GM12878 (cell line): ENCODE results near the gene PARP6. TPM values are rescaled to one million over a fixed set of nuclear protein-coding genes. Genes with fewer than 3 reads are reported as not detected.

ENCODE experiments used
- ATAC-seq: fragments of 200-7000 bp; cut with Tn5 transposase; 3 replicates; pipeline ENCODE4 v1.9.1; 2020; ENCODE audit warnings: mild to moderate bottlenecking, moderate library complexity
- BruUV-seq: library from RNA; stranded (reverse); fragments of 400-500 nt; replicated peaks from 2 replicates; lab custom pipeline; 2021; lab: Mats Ljungman, UMichigan
- CTCF ChIA-PET: fragments of 300-600 bp; sonication (Branson Sonifier 250); formaldehyde crosslinking; extraction: SDS; loops from one replicate; lab custom pipeline; 2021; ENCODE audit warnings: inconsistent platforms; lab: Yijun Ruan, JAX
- POLR2A ChIA-PET: fragments of 350-600 bp; formaldehyde crosslinking; extraction: SDS; loops from one replicate; lab custom pipeline; 2021; ENCODE audit warnings: inconsistent platforms; lab: Charles Lee
- RAD21 ChIA-PET: fragments of 300-600 bp; sonication (Branson Sonifier 250); formaldehyde crosslinking; loops from one replicate; lab custom pipeline; 2023; ENCODE audit warnings: antibody characterized with exemption; ENCODE audit not compliant: unreplicated experiment; lab: Charles Lee
- SMC1A ChIA-PET: fragments of 300-600 bp; sonication (Branson Sonifier 250); formaldehyde crosslinking; loops from one replicate; lab custom pipeline; 2023; ENCODE audit not compliant: unreplicated experiment, uncharacterized antibody; lab: Charles Lee
- DNase-seq: peaks from one replicate; pipeline ENCODE4 v3.0.0-alpha.2; 2011; ENCODE audit warnings: low read depth, low spot score
- FAIRE-seq: peaks from 3 replicates; lab custom pipeline; 2011; peaks lifted over from hg19 to GRCh38; lab: Jason Lieb, UNC
- H2AFZ ChIP-seq: 2 replicates; pipeline ENCODE4 v1.6.0; 2011; ENCODE audit warnings: low read depth, low read length, control low read depth; ENCODE audit not compliant: control insufficient read depth
- H3K27ac ChIP-seq: 2 replicates; pipeline ENCODE4 v1.5.1; 2011; ENCODE audit warnings: control low read depth; ENCODE audit not compliant: control insufficient read depth, insufficient read depth
- H3K27me3 ChIP-seq, 2 experiments: replicated peaks in 1 of 2; 2 replicates each; pipeline versions ENCODE4 v1.6.0 to v1.6.1; 2011; ENCODE audit warnings: low read length in 1 of 2; ENCODE audit not compliant: control insufficient read depth in 2 of 2, insufficient read depth in 2 of 2
- H3K36me3 ChIP-seq, 2 experiments: 2 replicates each; pipeline ENCODE4 v1.5.1; 2011; ENCODE audit warnings: low read length in 1 of 2; ENCODE audit not compliant: control insufficient read depth in 2 of 2, insufficient read depth in 2 of 2
- H3K4me1 ChIP-seq: 2 replicates; pipeline ENCODE4 v1.6.1; 2011; ENCODE audit warnings: mild to moderate bottlenecking, low read length, moderate library complexity, mixed read lengths; ENCODE audit not compliant: control insufficient read depth, insufficient read depth
- H3K4me2 ChIP-seq: 2 replicates; pipeline ENCODE4 v1.6.0; 2011; ENCODE audit warnings: control low read depth; ENCODE audit not compliant: control insufficient read depth, insufficient read depth
- H3K4me3 ChIP-seq: fragments of 200-600 bp; sonication (generic); 2 replicates; pipeline ENCODE4 v1.5.1; 2016
- H3K79me2 ChIP-seq: 2 replicates; pipeline ENCODE4 v1.6.0; 2011; ENCODE audit warnings: low read length; ENCODE audit not compliant: control insufficient read depth, insufficient read depth
- H3K9ac ChIP-seq: 2 replicates; pipeline ENCODE4 v1.8.0; 2011; ENCODE audit warnings: low read length, control low read depth, mixed read lengths; ENCODE audit not compliant: control insufficient read depth, insufficient read depth
- H3K9me3 ChIP-seq: replicated peaks from 3 replicates; pipeline ENCODE4 v1.5.1; 2011; ENCODE audit warnings: mild to moderate bottlenecking, low read length; ENCODE audit not compliant: control insufficient read depth, insufficient read depth
- H4K20me1 ChIP-seq: 2 replicates; pipeline ENCODE4 v1.6.0; 2011; ENCODE audit not compliant: control insufficient read depth, insufficient read depth
- BHLHE40 ChIP-seq, 2 experiments: fragments of 450-650 bp in 1 of 2; IDR thresholded peaks; 2 replicates each; pipeline ENCODE4 v1.6.1; 2011 to 2017; ENCODE audit warnings: low read depth in 2 of 2, borderline replicate concordance in 1 of 2, improper control_type of control experiment in 1 of 2, low read length in 1 of 2, mild to moderate bottlenecking in 1 of 2
- NR2C2 ChIP-seq: IDR thresholded peaks from 2 replicates; pipeline ENCODE4 v1.6.1; 2011; ENCODE audit warnings: borderline replicate concordance, low read depth; ENCODE audit not compliant: control insufficient read depth, insufficient read length
- WGBS: methylation state at CpG from one replicate; pipeline ENCODE4 v1.1.6; 2016; ENCODE audit warnings: low lambda C conversion rate; ENCODE audit not compliant: insufficient replicate concordance, insufficient coverage; ENCODE audit errors: missing lambda C conversion rate; 5-methylcytosine and 5-hydroxymethylcytosine counted together
- in situ Hi-C: fragments of 300-500 bp; cut with MboI; formaldehyde crosslinking; loops from 9 replicates; pipeline ENCODE4 v1.14.3; 2018; ENCODE audit warnings: mixed read lengths
- intact Hi-C: fragments of 100-400 bp; cut with micrococcal nuclease; formaldehyde crosslinking; loops from one replicate; pipeline ENCODE4 v1.14.2; 2022; ENCODE audit not compliant: unreplicated experiment
- polyA plus RNA-seq, 11 experiments: library from polyadenylated mRNA; depleted of rRNA in 4 of 11; unstranded in 6 of 11; stranded (reverse) in 5 of 11; fragments of >200 nt; fragmentation: Nextera tagmentation in 4 of 11; fragmentation: Illumina TruSeq in 1 of 11; extraction: Ambion mirVana in 4 of 11; extraction: Trizol in 1 of 11; gene quantifications; 1 replicate in 1 of 11; 2 replicates in 10 of 11; pipeline versions ENCODE4 v1.2.1 to v1.2.3, GENCODE V29; 2011 to 2016; ENCODE audit warnings: inconsistent platforms in 2 of 11, missing spikeins in 2 of 11, low read depth in 1 of 11
- total RNA-seq, 4 experiments: library from RNA; depleted of rRNA in 3 of 4; stranded (reverse); fragments of >200 nt in 3 of 4; fragmentation: Illumina TruSeq in 1 of 4; extraction: Trizol in 1 of 4; gene quantifications; 2 replicates each; pipeline versions ENCODE4 v1.2.1 to v1.2.3, GENCODE V29; 2013 to 2021
- TF ChIP-seq, protein P1 (sequence below): IDR thresholded peaks from 2 replicates; pipeline ENCODE4 v1.6.1; 2012; ENCODE audit warnings: mild to moderate bottlenecking, low read depth, low read length

PARP6 gene
- total and polyA plus RNA-seq, 10 of the 15 experiments (the other 5 are each of a cell fraction or from before 2014, with no cell fraction given): 14.3 to 73.5 (median 26.9) TPM

DNA sequence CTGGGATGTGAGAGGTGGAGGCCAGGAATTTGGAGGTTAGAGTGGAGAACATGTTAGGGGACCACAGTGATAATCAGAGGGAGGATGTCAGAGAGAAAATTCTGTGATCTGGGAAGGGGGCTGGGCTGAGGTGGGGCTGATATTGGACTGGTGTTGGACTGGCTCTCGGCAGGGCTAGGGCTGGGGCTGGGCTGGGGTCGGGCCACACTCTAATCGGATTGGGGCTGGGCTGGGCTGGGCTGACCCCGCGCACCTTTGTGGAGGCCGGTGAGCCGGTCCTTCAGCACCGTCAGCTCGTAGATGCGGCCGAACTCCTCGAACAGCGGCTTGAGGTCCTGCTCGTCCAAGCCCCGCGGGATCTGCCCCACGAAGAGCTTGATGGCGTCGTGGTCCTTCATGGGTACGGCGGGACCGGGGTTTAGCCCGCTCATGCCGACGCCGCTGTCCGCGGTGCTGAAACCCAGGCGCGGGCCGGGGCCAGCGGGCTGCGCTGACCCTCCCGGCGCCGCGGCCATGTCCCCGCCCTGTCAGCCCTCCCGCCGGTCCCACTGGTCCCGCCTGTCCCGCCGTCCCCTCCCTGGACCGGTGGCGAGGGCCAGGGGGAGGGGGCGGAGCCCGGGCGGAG lies 47.1 kb upstream of the PARP6 start:
- TF ChIP-seq NR2C2 (no peak), BHLHE40 (IDR thresholded peaks at IDR 0.05; ENCODE audit: borderline replicate concordance in 1 of 2, low read depth in 2 of 2, low read length in 1 of 2) (no peak)
- TF ChIP-seq, protein P1, sequence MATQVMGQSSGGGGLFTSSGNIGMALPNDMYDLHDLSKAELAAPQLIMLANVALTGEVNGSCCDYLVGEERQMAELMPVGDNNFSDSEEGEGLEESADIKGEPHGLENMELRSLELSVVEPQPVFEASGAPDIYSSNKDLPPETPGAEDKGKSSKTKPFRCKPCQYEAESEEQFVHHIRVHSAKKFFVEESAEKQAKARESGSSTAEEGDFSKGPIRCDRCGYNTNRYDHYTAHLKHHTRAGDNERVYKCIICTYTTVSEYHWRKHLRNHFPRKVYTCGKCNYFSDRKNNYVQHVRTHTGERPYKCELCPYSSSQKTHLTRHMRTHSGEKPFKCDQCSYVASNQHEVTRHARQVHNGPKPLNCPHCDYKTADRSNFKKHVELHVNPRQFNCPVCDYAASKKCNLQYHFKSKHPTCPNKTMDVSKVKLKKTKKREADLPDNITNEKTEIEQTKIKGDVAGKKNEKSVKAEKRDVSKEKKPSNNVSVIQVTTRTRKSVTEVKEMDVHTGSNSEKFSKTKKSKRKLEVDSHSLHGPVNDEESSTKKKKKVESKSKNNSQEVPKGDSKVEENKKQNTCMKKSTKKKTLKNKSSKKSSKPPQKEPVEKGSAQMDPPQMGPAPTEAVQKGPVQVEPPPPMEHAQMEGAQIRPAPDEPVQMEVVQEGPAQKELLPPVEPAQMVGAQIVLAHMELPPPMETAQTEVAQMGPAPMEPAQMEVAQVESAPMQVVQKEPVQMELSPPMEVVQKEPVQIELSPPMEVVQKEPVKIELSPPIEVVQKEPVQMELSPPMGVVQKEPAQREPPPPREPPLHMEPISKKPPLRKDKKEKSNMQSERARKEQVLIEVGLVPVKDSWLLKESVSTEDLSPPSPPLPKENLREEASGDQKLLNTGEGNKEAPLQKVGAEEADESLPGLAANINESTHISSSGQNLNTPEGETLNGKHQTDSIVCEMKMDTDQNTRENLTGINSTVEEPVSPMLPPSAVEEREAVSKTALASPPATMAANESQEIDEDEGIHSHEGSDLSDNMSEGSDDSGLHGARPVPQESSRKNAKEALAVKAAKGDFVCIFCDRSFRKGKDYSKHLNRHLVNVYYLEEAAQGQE: peak; percentile 89
- H4K20me1 ChIP-seq: no peaks in the 10 kb centered on the region
- no peak overlapping the region for H3K4me2 ChIP-seq
- BruUV-seq: no TSS peak
- H3K9ac ChIP-seq: no peak overlapping the region
- no peak for FAIRE-seq
- peak; percentile 18; the same call in 2 of the 3 replicates for ATAC-seq
- H3K27ac ChIP-seq: no peak overlapping the region
- intact Hi-C loops: no loop called here
- no peaks in the 10 kb centered on the region for H3K36me3 ChIP-seq
- POLR2A ChIA-PET: no interaction called here
- no peaks in the 10 kb centered on the region for H3K27me3 ChIP-seq
- DNase-seq: no peak
- RAD21 ChIA-PET: no interaction called here
- CTCF ChIA-PET: no interaction called here
- H3K4me1 ChIP-seq: 0 out of 2 replicates have a peak, but pooled peaks cover 2% of the 10 kb centered on the region
- no peak overlapping the region for H3K4me3 ChIP-seq
- WGBS: 36% methylated on average over 17 of the region's 48 CpGs
- in situ Hi-C loops: no loop called here
- H3K9me3 ChIP-seq: no peaks in the 10 kb centered on the region; the same call in 2 of the 3 replicates
- SMC1A ChIA-PET: no interaction called here
- no peaks in the 10 kb centered on the region for H3K79me2 ChIP-seq
- H2AFZ ChIP-seq: no peak overlapping the region
